HepG2 (cell line): Measurements from ENCODE around the gene RAB15. TPM values are rescaled to one million over a fixed set of nuclear protein-coding genes. Genes with fewer than 3 reads are reported as not detected.
A peak's percentile ranks its signal among the peaks of the same experiment; 100 is the strongest.

Experiments used
- ATAC-seq: fragments of 200-7000 bp; cut with Tn5 transposase; 3 replicates; pipeline ENCODE4 v1.9.1; 2020; ENCODE audit warnings: mild to moderate bottlenecking, moderate library complexity
- BruUV-seq: library from RNA; stranded (reverse); fragments of 400-500 nt; replicated peaks from 2 replicates; lab custom pipeline; 2021; lab: Mats Ljungman, UMichigan
- CTCF ChIA-PET: fragments of 300-600 bp; formaldehyde crosslinking; extraction: SDS; loops from one replicate; lab custom pipeline; 2021; ENCODE audit warnings: low total read pairs, inconsistent platforms, low intra/inter-chr PET ratio; lab: Yijun Ruan, JAX
- POLR2A ChIA-PET: fragments of 350-600 bp; sonication (Branson Sonifier 250); formaldehyde crosslinking; loops from one replicate; lab custom pipeline; 2020; ENCODE audit warnings: antibody characterized with exemption, inconsistent platforms; lab: Yijun Ruan, JAX
- DNase-seq: peaks from one replicate; pipeline ENCODE4 v3.0.0-alpha.2; 2015; ENCODE audit warnings: low spot score
- FAIRE-seq: peaks from 3 replicates; lab custom pipeline; 2011; peaks lifted over from hg19 to GRCh38; lab: Jason Lieb, UNC
- H2AFZ ChIP-seq: one replicate; pipeline ENCODE4 v1.6.1; 2011; ENCODE audit warnings: low read length, inconsistent platforms
- H3K27ac ChIP-seq: fragments of 300-600 bp; 3 replicates; pipeline ENCODE4 v1.8.0; 2011; ENCODE audit warnings: mixed run types, mild to moderate bottlenecking, mixed read lengths, low read length, inconsistent platforms; ENCODE audit not compliant: insufficient read depth; ENCODE audit errors: extremely low read length
- H3K27me3 ChIP-seq, 2 experiments: fragments of 200-600 bp in 1 of 2; 2 replicates in 1 of 2; 3 replicates in 1 of 2; pipeline versions ENCODE4 v1.6.0 to v1.8.0; 2011; ENCODE audit warnings: low read length in 2 of 2, mild to moderate bottlenecking in 2 of 2, moderate library complexity in 2 of 2, inconsistent platforms in 1 of 2; ENCODE audit not compliant: insufficient read depth in 2 of 2, control insufficient read depth in 1 of 2
- H3K36me3 ChIP-seq, 2 experiments: fragments of 200-600 bp in 1 of 2; replicated peaks in 1 of 2; 2 replicates in 1 of 2; 3 replicates in 1 of 2; pipeline versions ENCODE4 v1.5.1 to v1.8.0; 2011; ENCODE audit warnings: low read length in 2 of 2, inconsistent platforms in 1 of 2; ENCODE audit not compliant: insufficient read depth in 2 of 2, control insufficient read depth in 1 of 2
- H3K4me1 ChIP-seq: 2 replicates; pipeline ENCODE4 v1.5.1; 2012; ENCODE audit warnings: low read length, inconsistent platforms; ENCODE audit not compliant: insufficient read depth
- H3K4me2 ChIP-seq: 2 replicates; pipeline ENCODE4 v1.6.0; 2011; ENCODE audit warnings: low read depth, low read length, inconsistent platforms
- H3K4me3 ChIP-seq, 3 experiments: fragments of 200-600 bp in 1 of 3; sonication (generic), shearing (Covaris generic) in 1 of 3; replicated peaks in 1 of 3; 2 replicates each; pipeline ENCODE4 v1.5.1; 2011 to 2016; ENCODE audit warnings: low read length in 3 of 3, inconsistent platforms in 2 of 3, low read depth in 2 of 3, mild to moderate bottlenecking in 2 of 3, control low read depth in 1 of 3, mixed read lengths in 1 of 3; ENCODE audit not compliant: insufficient read depth in 1 of 3
- H3K79me2 ChIP-seq: one replicate; pipeline ENCODE4 v1.6.1; 2011; ENCODE audit warnings: low read length, inconsistent platforms; ENCODE audit not compliant: insufficient read depth
- H3K9ac ChIP-seq: 2 replicates; pipeline ENCODE4 v1.6.0; 2011; ENCODE audit warnings: mild to moderate bottlenecking, low read depth, low read length, inconsistent platforms; ENCODE audit not compliant: insufficient read depth
- H3K9me3 ChIP-seq: 2 replicates; pipeline ENCODE4 v1.5.1; 2012; ENCODE audit warnings: mild to moderate bottlenecking, low read length
- H4K20me1 ChIP-seq: 2 replicates; pipeline ENCODE4 v1.6.0; 2011; ENCODE audit warnings: inconsistent platforms, mild to moderate bottlenecking, low read length, moderate library complexity; ENCODE audit not compliant: insufficient read depth
- AHR ChIP-seq: IDR thresholded peaks from 2 replicates; pipeline ENCODE4 v1.6.1; 2018; ENCODE audit warnings: missing genetic modification reagents, missing compliant biosample characterization
- CC2D1A ChIP-seq: sonication (generic); formaldehyde crosslinking; IDR thresholded peaks from 2 replicates; pipeline ENCODE4 v1.8.1; 2023; ENCODE audit warnings: mild to moderate bottlenecking, missing genetic modification reagents
- FLYWCH1 ChIP-seq: sonication (generic); formaldehyde crosslinking; IDR thresholded peaks from 2 replicates; pipeline ENCODE4 v1.8.1; 2023; ENCODE audit warnings: mild to moderate bottlenecking, missing genetic modification reagents
- FOSL2 ChIP-seq: sonication (generic); formaldehyde crosslinking; IDR thresholded peaks from 2 replicates; pipeline ENCODE4 v1.4.0; 2020; ENCODE audit warnings: missing genetic modification reagents
- GTF3A ChIP-seq: sonication (generic); formaldehyde crosslinking; conservative IDR thresholded peaks from 2 replicates; pipeline ENCODE4 v1.4.0; 2020; ENCODE audit warnings: mild to moderate bottlenecking, missing genetic modification reagents
- MIER2 ChIP-seq: IDR thresholded peaks from 2 replicates; pipeline ENCODE4 v1.6.1; 2016; ENCODE audit warnings: missing biosample characterization, missing genetic modification reagents
- MLLT10 ChIP-seq: sonication (generic); formaldehyde crosslinking; IDR thresholded peaks from 2 replicates; pipeline ENCODE4 v1.4.0; 2020; ENCODE audit warnings: missing genetic modification reagents
- MTA3 ChIP-seq: sonication (generic); formaldehyde crosslinking; IDR thresholded peaks from 2 replicates; pipeline ENCODE4 v1.4.0; 2020; ENCODE audit warnings: missing genetic modification reagents
- NPAS2 ChIP-seq: sonication (generic); formaldehyde crosslinking; IDR thresholded peaks from 2 replicates; pipeline ENCODE4 v1.8.0; 2022; ENCODE audit warnings: mild to moderate bottlenecking, missing genetic modification reagents, borderline replicate concordance
- POLR2AphosphoS2 ChIP-seq: IDR thresholded peaks from 2 replicates; pipeline ENCODE4 v1.6.1; 2011; ENCODE audit warnings: low read depth, low read length, improper control_type of control experiment
- ZBTB37 ChIP-seq: sonication (generic); formaldehyde crosslinking; IDR thresholded peaks from 2 replicates; pipeline ENCODE4 v1.4.0; 2020; ENCODE audit warnings: mild to moderate bottlenecking, missing genetic modification reagents
- ZBTB8A ChIP-seq: sonication (generic); formaldehyde crosslinking; IDR thresholded peaks from 2 replicates; pipeline ENCODE4 v1.4.0; 2020; ENCODE audit warnings: mild to moderate bottlenecking, low read depth, missing genetic modification reagents, borderline replicate concordance
- ZNF44 ChIP-seq: sonication (generic); formaldehyde crosslinking; IDR thresholded peaks from 2 replicates; pipeline ENCODE4 v1.5.1; 2020; ENCODE audit warnings: mild to moderate bottlenecking, missing genetic modification reagents
- ZNF512B ChIP-seq: sonication (generic); formaldehyde crosslinking; IDR thresholded peaks from 2 replicates; pipeline ENCODE4 v1.5.1; 2020; ENCODE audit warnings: missing genetic modification reagents, mild to moderate bottlenecking, borderline replicate concordance
- ZNF720 ChIP-seq: sonication (generic); formaldehyde crosslinking; IDR thresholded peaks from 2 replicates; pipeline ENCODE4 v1.4.0; 2020; ENCODE audit warnings: missing genetic modification reagents
- WGBS: methylation state at CpG from one replicate; pipeline ENCODE4 v1.1.6; 2017; ENCODE audit warnings: low lambda C conversion rate; 5-methylcytosine and 5-hydroxymethylcytosine counted together
- in situ Hi-C: cut with HindIII; loops from 2 replicates; pipeline ENCODE4 v1.10.0; 2017; ENCODE audit warnings: low pct_unique_long_range_greater_than_20kb; ENCODE audit not compliant: extremely low pct_ligation_motif_present
- intact Hi-C: fragments of 100-400 bp; cut with micrococcal nuclease; formaldehyde crosslinking; loops from one replicate; pipeline ENCODE4 v1.10.0; 2022; ENCODE audit not compliant: unreplicated experiment
- polyA plus RNA-seq, 8 experiments: library from polyadenylated mRNA; depleted of rRNA in 3 of 8; stranded (reverse) in 7 of 8; unstranded in 1 of 8; fragments of >200 nt; fragmentation: Illumina TruSeq in 4 of 8; extraction: Trizol in 4 of 8; gene quantifications; 2 replicates each; pipeline versions ENCODE4 v1.2.1 to v1.2.3, GENCODE V29; 2011 to 2016; ENCODE audit warnings: low read depth in 4 of 8, missing spikeins in 1 of 8, mixed read lengths in 1 of 8; ENCODE audit not compliant: insufficient read depth in 1 of 8
- total RNA-seq, 5 experiments: library from RNA; depleted of rRNA; stranded (reverse); fragments of >200 nt; fragmentation: Illumina TruSeq; extraction: Trizol; gene quantifications; 2 replicates each; pipeline ENCODE4 v1.2.3, GENCODE V29; 2016; ENCODE audit warnings: low read depth in 1 of 5
- TF ChIP-seq, protein P1 (sequence below): sonication (generic); formaldehyde crosslinking; IDR thresholded peaks from 2 replicates; pipeline ENCODE4 v1.4.0; 2020; ENCODE audit warnings: mild to moderate bottlenecking, missing genetic modification reagents

The RAB15 gene
- total and polyA plus RNA-seq, 2 of the 13 experiments (the other 11 are each of a cell fraction or from before 2014, with no cell fraction given) = 7.4 to 18.5 TPM

- CTCF ChIA-PET = no interaction called here
- Histone ChIP-seq H3K9ac (no peak overlapping the region), H3K9me3 (no peaks in the 10 kb centered on the region), H3K4me3 (no peak overlapping the region), H4K20me1 (no peaks in the 10 kb centered on the region), H3K27ac (no peak overlapping the region), H2AFZ (no peak overlapping the region), H3K79me2 (peaks cover 8% of the 10 kb centered on the region), H3K4me2 (no peak overlapping the region), H3K4me1 (no peaks in the 10 kb centered on the region), H3K36me3 (peaks cover 13 to 58% of the 10 kb centered on the region in 2 experiments), H3K27me3 (no peaks in the 10 kb centered on the region)
- intact Hi-C loops (no loop called here), in situ Hi-C loops (no loop called here)
- FAIRE-seq (no peak), DNase-seq (no peak), ATAC-seq (no peak)
- peak; percentile 64 for TF ChIP-seq FOSL2 (CRISPR knock-in tag)
- TF ChIP-seq ZBTB8A (CRISPR knock-in tag) = no peak
- no TSS peak for BruUV-seq
- 96% methylated on average over 6 of the region's 6 CpGs for WGBS
- POLR2A ChIA-PET = no interaction called here
These were observed 34.2 kb upstream of the RAB15 start for GRCh38 chr14:65006261-65006721.

GRCh38 chr14:65003394-65003793 is 31.3 kb upstream of the RAB15 start:
- no peak for FAIRE-seq
- no peak for TF ChIP-seq ZNF512B (CRISPR knock-in tag)
- TF ChIP-seq CC2D1A (CRISPR knock-in tag) = no peak
- no peak for TF ChIP-seq GTF3A (CRISPR knock-in tag)
- TF ChIP-seq NPAS2 = no peak
- TF ChIP-seq FLYWCH1 (CRISPR knock-in tag) = no peak
- no peak for TF ChIP-seq MLLT10 (CRISPR knock-in tag)
- TF ChIP-seq POLR2AphosphoS2 = no peak
- TF ChIP-seq AHR (CRISPR knock-in tag) = no peak
- no peak for TF ChIP-seq ZNF720
- TF ChIP-seq MIER2 (CRISPR knock-in tag) = no peak
- TF ChIP-seq ZNF44 = no peak
- TF ChIP-seq, protein P1, sequence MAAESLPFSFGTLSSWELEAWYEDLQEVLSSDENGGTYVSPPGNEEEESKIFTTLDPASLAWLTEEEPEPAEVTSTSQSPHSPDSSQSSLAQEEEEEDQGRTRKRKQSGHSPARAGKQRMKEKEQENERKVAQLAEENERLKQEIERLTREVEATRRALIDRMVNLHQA (CRISPR knock-in tag) = no peak
- no peak for TF ChIP-seq MTA3
- TF ChIP-seq ZBTB37 (CRISPR knock-in tag) = no peak

More at GRCh38 chr14:65003394-65003793, 31.3 kb upstream of the RAB15 start:
- ChIA-PET CTCF (no interaction called here), POLR2A (no interaction called here)
- in situ Hi-C loops = no loop called here
- no peak overlapping the region for H3K4me3 ChIP-seq
- peaks cover 19% of the 10 kb centered on the region for H3K79me2 ChIP-seq
- peaks cover 3% of the 10 kb centered on the region; the same call in 1 of the 2 replicates for H3K4me1 ChIP-seq
- H3K9me3 ChIP-seq = no peaks in the 10 kb centered on the region
- H4K20me1 ChIP-seq = no peaks in the 10 kb centered on the region
- WGBS = 95% methylated on average over 2 of the region's 2 CpGs
- ATAC-seq (no peak), DNase-seq (no peak)
- no peaks in the 10 kb centered on the region for H3K27me3 ChIP-seq
- intact Hi-C loops = no loop called here
- no peak overlapping the region for H3K9ac ChIP-seq
- H3K4me2 ChIP-seq = no peak overlapping the region
- no peak overlapping the region for H2AFZ ChIP-seq
- H3K36me3 ChIP-seq = peaks cover 10 to 35% of the 10 kb centered on the region in 2 experiments
- H3K27ac ChIP-seq = no peak overlapping the region
- no TSS peak for BruUV-seq
